Transverse colon (tissue), 4 donors: ENCODE measurements around the gene RTN4RL1. TPM values are rescaled to one million over a fixed set of nuclear protein-coding genes. Genes with fewer than 3 reads are reported as not detected.

ENCODE experiments used
- DNase-seq: peaks from one replicate; pipeline ENCODE4 v3.0.0-alpha.2; 2019
- H3K27ac ChIP-seq, 4 donors: fragments of 200-600 bp; sonication (generic); 2 replicates each; pipeline ENCODE4 v1.5.1; 2016 to 2018; ENCODE audit warnings: inconsistent platforms in 4 of 4
- H3K27me3 ChIP-seq: fragments of 200-600 bp; sonication (generic); 2 replicates; pipeline ENCODE4 v1.5.1; 2017; ENCODE audit warnings: inconsistent platforms
- H3K36me3 ChIP-seq, 4 donors: fragments of 200-600 bp; sonication (generic); 2 replicates each; pipeline ENCODE4 v1.5.1; 2017 to 2019; ENCODE audit warnings: inconsistent platforms in 4 of 4
- H3K4me1 ChIP-seq, 4 donors: fragments of 200-600 bp; sonication (generic); 2 replicates each; pipeline ENCODE4 v1.5.1; 2017 to 2020; ENCODE audit warnings: inconsistent platforms in 4 of 4
- H3K4me3 ChIP-seq, 4 donors: fragments of 200-600 bp; sonication (generic); 1 replicate in 1 of 4; 2 replicates in 3 of 4; pipeline versions ENCODE4 v1.5.1 to v1.6.1; 2017 to 2019; ENCODE audit warnings: inconsistent platforms in 4 of 4
- H3K9me3 ChIP-seq, 2 donors: fragments of 200-600 bp; sonication (generic); 2 replicates each; pipeline ENCODE4 v1.5.1; 2017 to 2019; ENCODE audit warnings: inconsistent platforms in 2 of 2
- CTCF ChIP-seq, 5 experiments: fragments of 200-600 bp in 3 of 5; fragments of 450-650 bp in 2 of 5; sonication (generic) in 3 of 5; IDR thresholded peaks; 1 replicate in 2 of 5; 2 replicates in 3 of 5; pipeline ENCODE4 v1.5.1; 2016 to 2017; ENCODE audit warnings: antibody characterized with exemption in 5 of 5, inconsistent platforms in 3 of 5, mild to moderate bottlenecking in 2 of 5, moderate library complexity in 1 of 5
- EP300 ChIP-seq: sonication (generic); formaldehyde crosslinking; IDR thresholded peaks from one replicate; pipeline ENCODE4 v1.6.1; 2017; ENCODE audit warnings: antibody characterized with exemption, low read depth
- POLR2A ChIP-seq: fragments of 450-650 bp; IDR thresholded peaks from one replicate; pipeline ENCODE4 v1.6.1; 2016; ENCODE audit warnings: antibody characterized with exemption, mild to moderate bottlenecking, moderate library complexity
- POLR2AphosphoS5 ChIP-seq, 3 donors: sonication (generic); formaldehyde crosslinking; IDR thresholded peaks; one replicate each; pipeline ENCODE4 v1.6.1; 2016; ENCODE audit warnings: antibody characterized with exemption in 3 of 3
- WGBS, 2 donors: methylation state at CpG; one replicate each; pipeline ENCODE4 v1.1.5; 2018; ENCODE audit warnings: low coverage in 1 of 2; 5-methylcytosine and 5-hydroxymethylcytosine counted together
- in situ Hi-C, 4 donors: fragments of 200-750 bp; cut with MboI; loops; one replicate each; pipeline versions ENCODE4 v1.15.0 to v1.15.1; 2017; ENCODE audit warnings: low sequenced_read_pairs in 3 of 4, low pct_ligation_motif_present in 1 of 4, low pct_unique_long_range_greater_than_20kb in 1 of 4
- intact Hi-C: fragments of 100-400 bp; cut with DNase I; formaldehyde crosslinking; loops from one replicate; pipeline ENCODE4 v1.15.1; 2023; ENCODE audit warnings: low total_unique reads
- total RNA-seq, 4 donors: library from RNA; depleted of rRNA; stranded (reverse); fragments of >200 nt; gene quantifications; one replicate each; pipeline ENCODE4 v1.1.0, GENCODE V29; 2016

RTN4RL1 gene
- total RNA-seq, 4 donors from 2014 or later = 0.27 to 0.60 (median 0.48) TPM; not detected in 1

GRCh38 chr17:1919201-1919600 lies 105.9 kb downstream of the RTN4RL1 start:
- no peaks in the 10 kb centered on the region for H3K9me3 ChIP-seq
- DNase-seq = no peak
- H3K27me3 ChIP-seq = peaks cover 32% of the 10 kb centered on the region
- no peak overlapping the region for H3K4me3 ChIP-seq
- intact Hi-C loops = no loop called here
- no peaks in the 10 kb centered on the region for H3K36me3 ChIP-seq
- H3K27ac ChIP-seq = no peak overlapping the region
- in situ Hi-C loops = loop anchor here in 2 of 4 donors (10.0 kb wide), 1 partner anchor 96 kb away; no protein-coding TSS in a partner anchor
- 70 to 75% methylated on average over 2 to 13 of the region's 13 CpGs for WGBS, 2 donors
- no peaks in the 10 kb centered on the region for H3K4me1 ChIP-seq
- TF ChIP-seq POLR2AphosphoS5 (IDR thresholded peaks at IDR 0.05) (no peak), EP300 (no peak), CTCF (IDR thresholded peaks at IDR 0.05) (no peak), POLR2A (no peak)

- H3K27me3 ChIP-seq = peaks cover 38% of the 10 kb centered on the region
- H3K9me3 ChIP-seq = no peaks in the 10 kb centered on the region
- intact Hi-C loops (no loop called here), in situ Hi-C loops (loop anchor here in 2 of 4 donors (10.0 kb wide), 1 partner anchor 96 kb away; no protein-coding TSS in a partner anchor)
- no peaks in the 10 kb centered on the region for H3K36me3 ChIP-seq
- H3K4me3 ChIP-seq = no peak overlapping the region
- H3K27ac ChIP-seq = no peak overlapping the region
- H3K4me1 ChIP-seq = no peaks in the 10 kb centered on the region
- no peak for DNase-seq
- WGBS, 2 donors = 89 to 94% methylated on average over 5 to 29 of the region's 29 CpGs
- no peak for TF ChIP-seq EP300
- TF ChIP-seq POLR2AphosphoS5 (IDR thresholded peaks at IDR 0.05) = no peak
- no peak for TF ChIP-seq POLR2A
- no peak for TF ChIP-seq CTCF (IDR thresholded peaks at IDR 0.05)
These were observed 106.6 kb downstream of the RTN4RL1 start for GRCh38 chr17:1918346-1919162.

- no peak overlapping the region for H3K27ac ChIP-seq
- H3K4me3 ChIP-seq = no peak overlapping the region
- no peaks in the 10 kb centered on the region for H3K36me3 ChIP-seq
- WGBS, 2 donors = 40 to 70% methylated on average over 1 to 29 of the region's 29 CpGs
- intact Hi-C loops = no loop called here
- H3K27me3 ChIP-seq = peaks cover 52% of the 10 kb centered on the region
- H3K4me1 ChIP-seq = no peaks in the 10 kb centered on the region
- TF ChIP-seq POLR2AphosphoS5 (IDR thresholded peaks at IDR 0.05) (no peak), CTCF (IDR thresholded peaks at IDR 0.05) (no peak), EP300 (no peak)
- no peak for DNase-seq
- in situ Hi-C loops = loop anchor here in 2 of 4 donors (10.0 kb wide), 1 partner anchor 98 kb away; no protein-coding TSS in a partner anchor
- H3K9me3 ChIP-seq = no peaks in the 10 kb centered on the region
These were observed 108.0 kb downstream of the RTN4RL1 start for GRCh38 chr17:1916963-1917715.

- DNase-seq = no peak
- no peak overlapping the region for H3K4me3 ChIP-seq
- in situ Hi-C loops = loop anchor here in 2 of 4 donors (10.0 kb wide), 1 partner anchor 98 kb away; no protein-coding TSS in a partner anchor
- peaks cover 61% of the 10 kb centered on the region for H3K27me3 ChIP-seq
- H3K27ac ChIP-seq = no peak overlapping the region
- 45 to 70% methylated on average over 4 to 14 of the region's 14 CpGs for WGBS, 2 donors
- no peaks in the 10 kb centered on the region for H3K4me1 ChIP-seq
- no peaks in the 10 kb centered on the region for H3K9me3 ChIP-seq
- intact Hi-C loops = no loop called here
- TF ChIP-seq POLR2AphosphoS5 (IDR thresholded peaks at IDR 0.05) (no peak), EP300 (no peak)
- H3K36me3 ChIP-seq = no peaks in the 10 kb centered on the region
These were observed 108.8 kb downstream of the RTN4RL1 start for GRCh38 chr17:1916316-1916715.
